GM19043 (cell line): Measurements from ENCODE around the gene EXTL2.
"Not testable (repeated sequence)": the region's sequence is repeated elsewhere in the genome, so short reads cannot be mapped to it uniquely, and the experiment has no call there.

Experiments
- ATAC-seq: cut with Tn5 transposase; IDR thresholded peaks from one replicate; pipeline ENCODE4 v1.9.1; 2021; ENCODE audit warnings: low read depth; ENCODE audit not compliant: unreplicated experiment

EXTL2 gene

DNA sequence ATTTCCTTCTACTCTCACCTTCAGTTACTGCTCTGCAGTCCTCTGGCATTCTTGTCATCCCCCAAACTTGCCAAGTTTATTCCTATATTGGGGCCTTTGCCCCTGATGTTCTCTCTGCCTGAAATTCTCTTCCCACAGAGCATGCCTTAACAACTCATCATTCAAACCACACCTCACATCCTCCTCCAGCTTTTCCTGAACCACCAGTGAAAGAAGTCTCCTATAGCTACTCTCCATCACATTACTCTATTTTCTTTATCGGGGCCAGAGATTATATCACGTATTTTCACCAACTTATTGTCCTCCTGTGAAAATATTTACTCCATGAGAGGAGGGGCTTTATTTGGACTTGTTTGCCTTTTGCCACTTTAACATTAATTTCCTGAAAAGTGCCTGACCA is 32.1 kb downstream of the EXTL2 start:
- ATAC-seq: no peak

DNA sequence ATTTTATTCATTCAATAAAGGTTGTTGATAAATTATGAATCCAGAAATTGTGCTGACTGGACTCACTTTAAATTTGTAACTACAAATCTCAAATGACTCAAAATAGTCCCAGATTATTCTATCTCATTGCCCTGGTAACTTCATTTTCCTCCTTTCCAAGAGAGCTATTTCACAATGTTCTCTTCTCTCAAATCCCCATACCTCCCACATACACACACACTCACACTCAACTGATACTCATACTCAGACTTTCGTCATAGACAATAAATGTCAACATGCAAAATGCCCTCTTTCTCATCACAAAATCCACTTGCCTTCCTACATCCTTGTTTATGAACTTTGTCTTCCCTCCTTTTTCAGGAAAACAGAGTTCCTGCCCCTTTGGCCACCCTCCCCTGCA is 33.3 kb downstream of the EXTL2 start:
- no peak for ATAC-seq

DNA sequence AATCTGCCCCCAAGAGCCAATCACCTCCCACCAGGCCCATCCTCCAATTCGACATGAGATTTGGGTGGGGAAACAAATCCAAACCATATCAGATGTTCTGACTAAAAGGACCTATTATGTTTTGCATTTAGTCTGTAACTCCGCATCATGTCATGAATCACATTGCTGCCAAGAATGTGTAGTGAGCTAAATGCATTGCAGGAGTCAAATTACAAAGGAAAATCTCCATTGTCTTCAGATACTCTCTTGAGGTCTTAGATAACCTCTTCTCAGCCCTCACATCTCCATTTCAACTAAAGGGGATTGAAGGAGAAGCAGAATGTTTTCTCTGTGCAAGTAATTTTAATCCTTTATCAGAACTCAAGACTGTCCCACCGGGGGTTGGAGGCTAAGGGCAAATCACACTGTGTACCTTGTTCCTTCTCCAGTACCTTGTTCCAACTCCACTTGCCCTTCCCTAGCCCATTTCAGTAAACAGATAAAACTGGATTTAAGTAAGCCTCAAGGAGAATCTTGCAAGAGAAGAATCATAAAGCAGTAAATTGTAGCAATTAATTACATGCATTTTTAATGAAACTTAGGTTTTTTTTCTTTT is 34.1 kb downstream of the EXTL2 start:
- ATAC-seq: no peak

DNA sequence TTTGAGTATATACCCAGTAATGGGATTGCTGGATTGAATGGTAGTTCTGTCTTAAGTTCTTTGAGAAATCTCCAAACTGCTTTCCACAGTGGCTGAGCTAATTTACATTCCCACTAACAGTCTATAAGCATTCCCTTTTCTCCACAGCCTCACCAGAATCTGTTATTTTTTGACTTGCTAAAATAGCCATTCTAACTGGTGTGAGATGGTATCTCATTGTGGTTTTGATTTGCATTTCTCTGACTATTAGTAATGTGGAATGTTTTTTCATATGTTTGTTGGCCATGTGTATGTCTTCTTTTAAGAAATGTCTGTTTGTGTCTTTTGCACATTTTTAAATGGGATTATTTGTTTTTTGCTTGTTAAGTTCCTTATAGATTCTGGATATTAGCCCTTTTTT is 39.5 kb downstream of the EXTL2 start:
- not testable (repeated sequence) for ATAC-seq

DNA sequence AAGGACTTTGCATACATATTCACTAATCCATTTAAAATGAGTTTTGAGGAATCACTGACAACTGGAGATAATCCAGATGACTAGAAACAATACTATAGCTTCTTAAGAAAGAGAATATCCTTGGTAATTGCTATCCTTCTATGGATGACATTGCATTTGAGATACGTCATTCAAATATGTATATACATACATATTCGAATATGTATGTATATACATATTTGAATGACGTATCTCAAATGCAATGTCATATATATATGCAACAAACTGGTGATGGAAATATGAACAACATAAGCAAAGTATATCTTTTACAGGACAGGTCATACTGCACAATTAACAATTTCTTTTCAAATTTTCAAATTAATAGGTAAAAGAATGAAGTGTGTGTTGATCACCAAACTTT is 41.7 kb downstream of the EXTL2 start:
- no peak for ATAC-seq

DNA sequence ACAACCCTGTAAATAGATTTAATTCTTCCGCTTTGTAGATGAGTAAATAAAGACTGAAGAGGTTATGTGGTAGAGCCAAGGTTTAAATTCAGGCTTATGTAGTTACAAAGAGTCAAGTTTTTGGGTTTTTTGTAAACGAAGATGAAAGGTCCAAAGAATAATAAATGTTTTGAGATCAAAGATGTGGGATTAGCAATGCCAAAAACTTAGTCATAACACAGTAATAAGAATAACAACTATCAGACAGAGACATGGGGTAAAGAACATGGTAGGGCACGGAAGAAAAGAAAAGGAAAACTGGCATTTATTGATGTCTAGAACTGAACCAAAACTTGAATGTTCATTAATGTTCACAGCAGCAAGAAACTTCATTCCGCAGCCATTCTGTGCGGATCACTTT is 42.9 kb downstream of the EXTL2 start:
- no peak for ATAC-seq

DNA sequence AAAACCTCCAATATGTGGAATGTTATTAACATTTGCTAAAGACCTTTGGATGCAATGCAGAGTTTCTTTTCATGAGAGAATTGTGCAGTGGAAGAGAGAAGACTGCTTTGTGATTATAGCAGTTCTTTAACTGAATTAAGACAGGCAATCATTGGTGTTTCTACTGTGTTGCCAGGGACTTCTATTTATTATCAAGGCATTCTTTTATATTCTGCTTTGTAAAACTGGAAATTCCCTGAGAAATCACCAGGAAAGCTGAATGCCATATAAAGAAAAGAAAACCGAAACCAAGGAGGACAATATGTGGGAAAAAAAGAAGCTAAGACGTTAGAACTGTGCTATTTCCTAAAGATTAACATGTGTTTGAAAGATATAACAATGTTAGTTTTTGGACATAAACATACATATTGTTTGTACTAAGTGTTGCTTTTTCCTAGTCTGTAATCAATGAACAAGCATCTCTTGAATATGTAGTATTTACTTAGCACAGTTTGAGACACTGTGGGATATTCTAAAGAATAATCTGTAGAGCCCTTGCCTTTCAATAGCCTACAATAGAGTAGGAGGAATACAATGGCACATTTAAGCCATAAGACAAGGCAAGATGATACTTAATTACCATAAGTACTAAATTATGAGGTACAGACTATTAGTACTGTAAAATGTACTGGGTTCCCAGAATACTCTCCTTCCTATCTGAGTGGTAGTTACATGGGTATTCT is 47.1 kb downstream of the EXTL2 start:
- ATAC-seq: no peak

DNA sequence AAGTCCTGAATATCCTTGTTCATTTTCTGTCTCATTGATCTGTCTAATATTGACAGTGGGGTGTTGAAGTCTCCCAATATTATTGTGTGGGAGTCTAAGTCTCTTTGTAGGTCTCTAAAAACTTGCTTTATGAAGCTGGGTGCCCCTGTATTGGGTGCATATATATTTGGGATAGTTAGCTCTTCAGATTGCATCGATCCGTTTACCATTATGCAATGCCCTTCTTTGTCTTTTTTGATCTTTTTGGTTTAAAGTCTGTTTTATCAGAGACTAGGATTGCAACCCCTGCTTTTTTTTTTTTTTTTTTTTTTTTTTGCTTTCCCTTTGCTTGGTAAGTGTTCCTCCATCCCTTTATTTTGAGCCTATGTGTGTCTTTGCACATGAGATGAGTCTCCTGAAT is 51.5 kb downstream of the EXTL2 start:
- not testable (repeated sequence) for ATAC-seq

DNA sequence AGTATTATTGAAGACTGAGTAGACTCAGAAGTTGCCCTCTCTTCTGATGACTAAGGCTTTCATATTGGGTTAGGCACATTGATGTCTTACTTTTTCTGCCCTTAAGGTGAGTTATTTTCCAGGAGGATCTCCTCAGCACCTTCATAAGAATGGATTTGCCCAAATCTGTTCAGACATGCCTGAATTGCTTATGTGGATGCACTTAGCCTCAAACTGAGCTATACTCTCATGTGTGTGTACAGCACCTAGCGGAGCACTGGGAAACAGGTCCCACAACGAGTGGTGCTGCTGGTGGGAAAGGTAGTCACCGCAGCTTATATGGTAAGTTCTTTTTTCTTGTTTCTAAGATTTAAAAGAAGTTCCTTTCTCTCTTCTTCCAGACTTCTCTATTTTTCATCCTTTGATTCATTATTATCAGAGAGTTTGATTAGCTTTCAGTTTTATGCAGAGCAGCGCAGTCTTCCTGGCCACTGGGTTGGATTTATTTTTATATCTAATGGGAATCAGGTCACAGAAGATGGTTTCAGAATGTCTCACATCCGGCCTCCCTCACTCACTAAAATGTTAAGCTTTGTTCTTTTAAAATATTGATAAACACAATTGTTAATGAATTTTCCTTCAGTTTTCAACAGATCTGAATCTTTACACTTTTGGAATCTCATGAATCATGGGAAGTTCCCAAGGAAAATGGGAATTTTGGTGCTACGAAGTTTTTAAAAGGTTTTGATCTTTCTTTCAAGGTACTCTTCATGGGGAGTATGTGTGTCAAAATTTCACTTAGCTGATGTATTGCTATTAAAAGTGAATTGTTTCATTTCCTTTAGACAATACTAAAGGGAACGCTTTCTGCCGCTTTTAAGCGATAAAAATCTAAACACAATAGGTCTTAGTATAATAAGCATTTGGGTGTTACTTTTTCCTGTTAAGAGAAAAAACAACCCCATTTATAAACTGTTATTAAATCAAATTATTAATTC is 58.5 kb downstream of the EXTL2 start:
- ATAC-seq: no peak

DNA sequence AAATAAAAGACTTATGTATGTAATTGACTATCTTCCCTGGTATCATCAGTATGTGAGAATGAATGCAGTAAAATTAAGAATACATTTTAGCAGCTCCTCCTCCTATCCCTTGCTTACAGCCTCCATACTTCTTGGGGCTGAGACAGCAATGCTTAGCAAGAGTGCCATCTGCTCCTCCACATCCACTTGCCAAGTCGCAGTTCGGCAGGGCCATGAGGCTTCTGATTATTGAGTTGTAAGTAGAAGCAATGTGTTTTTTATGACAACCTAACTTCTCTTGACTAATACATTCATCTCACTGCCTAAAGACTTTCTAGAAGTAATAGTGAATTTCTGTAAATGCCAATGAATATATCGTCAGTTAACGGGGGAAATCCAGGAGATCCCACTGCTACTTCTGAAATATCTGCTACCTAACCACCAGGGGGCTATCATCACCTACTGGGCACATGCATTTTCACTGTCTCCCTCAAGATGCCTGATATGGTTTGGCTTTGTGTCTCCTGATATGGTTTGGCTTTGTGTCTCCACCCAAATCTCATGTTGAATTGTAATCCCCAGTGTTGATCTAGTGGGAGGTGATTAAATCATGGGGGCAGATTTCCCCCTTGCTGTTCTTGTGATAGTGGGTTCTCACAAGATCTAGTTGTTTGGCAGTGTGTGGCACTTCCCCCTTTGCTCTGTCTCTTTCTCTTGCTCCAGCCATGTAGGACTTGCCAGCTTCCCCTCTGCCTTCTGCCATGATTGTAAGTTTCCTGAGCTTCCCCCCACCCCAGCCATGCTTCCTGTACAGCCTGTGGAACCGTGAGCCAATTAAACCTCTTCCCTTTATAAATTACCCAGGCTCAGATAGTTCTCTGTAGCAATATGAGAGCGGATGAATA is 59.6 kb downstream of the EXTL2 start:
- ATAC-seq: no peak

DNA sequence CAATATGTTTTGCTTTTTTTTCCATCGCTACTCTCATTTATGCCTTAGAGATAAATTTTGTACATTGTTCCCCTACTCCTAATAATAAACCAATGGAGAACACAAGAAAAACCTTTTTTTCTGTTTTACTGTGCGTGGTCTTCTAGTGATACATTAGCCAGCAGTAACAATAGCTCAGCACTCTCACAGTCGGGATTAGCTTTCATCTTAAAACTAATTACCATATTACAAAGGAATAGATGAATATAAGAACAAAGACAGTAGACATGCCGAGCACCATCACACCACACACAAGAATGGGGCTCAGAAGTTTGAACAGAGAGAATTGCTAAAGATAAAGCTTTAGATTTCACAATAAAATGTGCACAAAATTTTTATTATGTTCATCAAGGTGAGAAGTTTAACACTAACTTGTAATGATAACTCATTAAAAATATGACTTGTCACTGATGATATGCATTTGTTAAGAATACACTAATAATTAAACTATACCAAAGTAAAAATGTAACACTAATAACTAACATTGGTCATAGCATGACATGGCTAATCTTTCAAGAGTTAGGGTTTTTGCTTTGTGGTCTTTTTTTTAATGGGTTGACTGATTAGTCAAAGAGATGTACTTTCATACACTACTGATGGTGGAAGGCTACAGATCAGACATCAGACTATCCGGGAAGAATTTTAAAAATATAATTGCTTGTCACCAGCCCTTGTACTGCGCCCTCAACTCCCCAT is 61.8 kb downstream of the EXTL2 start:
- no peak for ATAC-seq

DNA sequence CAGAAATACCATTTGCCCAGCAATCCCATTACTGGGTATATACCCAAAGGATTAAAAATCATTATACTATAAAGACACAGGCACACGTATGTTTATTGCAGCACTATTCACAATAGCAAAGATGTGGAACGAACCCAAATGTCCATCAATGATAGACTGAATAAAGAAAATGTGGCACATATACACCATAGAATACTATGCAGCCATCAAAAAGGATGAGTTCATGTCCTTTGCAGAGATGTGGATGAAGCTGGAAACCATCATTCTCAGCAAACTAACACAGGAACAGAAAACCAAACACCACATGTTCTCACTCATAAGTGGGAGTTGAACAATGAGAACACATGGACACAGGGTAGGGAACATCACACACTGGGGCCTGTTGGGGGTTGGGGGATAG is 69.0 kb downstream of the EXTL2 start:
- not testable (repeated sequence) for ATAC-seq
